22Rv1 (cell line): ENCODE measurements around the gene ZBTB34.

Experiments
- H3K27ac ChIP-seq: fragments of 450-650 bp; 2 replicates; pipeline ENCODE4 v1.5.1; 2017
- CTCF ChIP-seq: fragments of 450-650 bp; IDR thresholded peaks from 2 replicates; pipeline ENCODE4 v1.5.1; 2017; ENCODE audit warnings: mild to moderate bottlenecking
- ZFX ChIP-seq: fragments of 450-650 bp; IDR thresholded peaks from 2 replicates; pipeline ENCODE4 v1.6.1; 2017; ENCODE audit warnings: antibody characterized with exemption, borderline replicate concordance

Gene ZBTB34

GRCh38 chr9:126842977-126843799 lies 17.3 kb upstream of the ZBTB34 start:
- TF ChIP-seq CTCF (no peak), ZFX (no peak)
- H3K27ac ChIP-seq: no peak overlapping the region

GRCh38 chr9:126844085-126844484 lies 16.4 kb upstream of the ZBTB34 start:
- no peak overlapping the region for H3K27ac ChIP-seq
- TF ChIP-seq ZFX (no peak), CTCF (no peak)

GRCh38 chr9:126847051-126847450 lies 13.4 kb upstream of the ZBTB34 start:
- TF ChIP-seq ZFX (no peak), CTCF (no peak)

GRCh38 chr9:126849591-126850225 lies 10.7 kb upstream of the ZBTB34 start:
- TF ChIP-seq ZFX: no peak
- TF ChIP-seq CTCF: no peak
- no peak overlapping the region for H3K27ac ChIP-seq

More at GRCh38 chr9:126847051-126847450, 13.4 kb upstream of the ZBTB34 start:
- no peak overlapping the region for H3K27ac ChIP-seq

- no peak overlapping the region for H3K27ac ChIP-seq
- TF ChIP-seq ZFX (no peak), CTCF (no peak)
Measured at GRCh38 chr9:126851286-126851880, 9.1 kb upstream of the ZBTB34 start.

- TF ChIP-seq CTCF (no peak), ZFX (no peak)
- no peak overlapping the region for H3K27ac ChIP-seq
Measured at GRCh38 chr9:126852086-126852688, 8.3 kb upstream of the ZBTB34 start.
